H1 (cell line): Measurements from ENCODE around the gene ANXA8. TPM values are rescaled to one million over a fixed set of nuclear protein-coding genes. Genes with fewer than 3 reads are reported as not detected.

Experiments
- CTCF ChIA-PET: fragments of 300-600 bp; sonication (Branson Sonifier 250); formaldehyde crosslinking; loops from one replicate; lab custom pipeline; 2021; ENCODE audit not compliant: partially characterized antibody; lab: Charles Lee
- POLR2A ChIA-PET: fragments of 300-600 bp; sonication (Branson Sonifier 250); formaldehyde crosslinking; loops from one replicate; lab custom pipeline; 2021; ENCODE audit warnings: inconsistent platforms; ENCODE audit not compliant: partially characterized antibody; lab: Charles Lee
- DNase-seq, 2 experiments: peaks; one replicate each; pipeline versions ENCODE4 v3.0.0 to v3.0.0-alpha.2; 2010 to 2022; ENCODE audit warnings: low spot score in 2 of 2, low read depth in 1 of 2, mixed read lengths in 1 of 2
- FAIRE-seq: peaks from 2 replicates; lab custom pipeline; 2011; peaks lifted over from hg19 to GRCh38; lab: Jason Lieb, UNC
- H2AFZ ChIP-seq: 2 replicates; pipeline ENCODE4 v1.8.1; 2012; ENCODE audit warnings: low read length, inconsistent platforms
- H2AK5ac ChIP-seq: 2 replicates; pipeline ENCODE4 v1.6.1; 2013; ENCODE audit warnings: low read depth, low read length
- H2BK120ac ChIP-seq: replicated peaks from 2 replicates; pipeline ENCODE3; 2013; ENCODE audit warnings: low read depth, low read length, inconsistent platforms
- H2BK12ac ChIP-seq: 2 replicates; pipeline ENCODE4 v1.6.1; 2013; ENCODE audit warnings: low read depth, low read length
- H2BK15ac ChIP-seq: 2 replicates; pipeline ENCODE4 v1.6.1; 2013; ENCODE audit warnings: low read length
- H2BK20ac ChIP-seq: 2 replicates; pipeline ENCODE4 v1.6.1; 2013; ENCODE audit warnings: low read length
- H2BK5ac ChIP-seq: 2 replicates; pipeline ENCODE4 v1.6.1; 2013; ENCODE audit warnings: low read depth, low read length
- H3K14ac ChIP-seq: 2 replicates; pipeline ENCODE4 v1.6.1; 2013; ENCODE audit warnings: inconsistent platforms; ENCODE audit not compliant: insufficient read length
- H3K18ac ChIP-seq: 2 replicates; pipeline ENCODE4 v1.6.1; 2013; ENCODE audit warnings: low read length; ENCODE audit errors: extremely low read depth
- H3K23ac ChIP-seq: 2 replicates; pipeline ENCODE4 v1.6.1; 2013; ENCODE audit warnings: inconsistent platforms; ENCODE audit not compliant: insufficient read length
- H3K23me2 ChIP-seq: 2 replicates; pipeline ENCODE4 v1.6.1; 2013; ENCODE audit warnings: low read depth, low read length
- H3K27ac ChIP-seq: 2 replicates; pipeline ENCODE4 v1.6.1; 2011; ENCODE audit warnings: low read depth, low read length, inconsistent platforms
- H3K27me3 ChIP-seq, 4 experiments: replicated peaks in 1 of 4; 1 replicate in 1 of 4; 2 replicates in 3 of 4; pipeline versions ENCODE4 v1.6.1 to v1.8.1; 2011 to 2013; ENCODE audit warnings: low read length in 3 of 4, mild to moderate bottlenecking in 3 of 4, inconsistent platforms in 2 of 4, mixed read lengths in 2 of 4, moderate library complexity in 1 of 4; ENCODE audit not compliant: control insufficient read depth in 3 of 4, insufficient read depth in 3 of 4; ENCODE audit errors: extremely low read depth in 1 of 4
- H3K36me3 ChIP-seq, 4 experiments: 2 replicates each; pipeline versions ENCODE4 v1.6.1 to v1.8.1; 2011 to 2013; ENCODE audit warnings: mild to moderate bottlenecking in 4 of 4, low read length in 3 of 4, moderate library complexity in 2 of 4, control low read depth in 1 of 4, inconsistent platforms in 1 of 4; ENCODE audit not compliant: insufficient read depth in 4 of 4, control insufficient read depth in 2 of 4
- H3K4ac ChIP-seq: replicated peaks from 2 replicates; pipeline ENCODE3; 2013; ENCODE audit warnings: low read length, low read depth, mixed read lengths, inconsistent platforms; ENCODE audit not compliant: insufficient read length
- H3K4me1 ChIP-seq, 4 experiments: replicated peaks in 1 of 4; 1 replicate in 1 of 4; 2 replicates in 3 of 4; pipeline versions ENCODE4 v1.6.1 to v1.8.1; 2011 to 2013; ENCODE audit warnings: low read length in 3 of 4, inconsistent platforms in 2 of 4, mixed read lengths in 1 of 4; ENCODE audit not compliant: insufficient read depth in 4 of 4, control insufficient read depth in 3 of 4
- H3K4me2 ChIP-seq, 2 experiments: 2 replicates each; pipeline versions ENCODE4 v1.6.1 to v1.8.1; 2011 to 2013; ENCODE audit warnings: low read depth in 2 of 2, low read length in 2 of 2, control low read depth in 1 of 2, inconsistent platforms in 1 of 2, mild to moderate bottlenecking in 1 of 2; ENCODE audit not compliant: insufficient read depth in 1 of 2
- H3K4me3 ChIP-seq, 4 experiments: fragments of 200-600, 300-600 bp in 1 of 4; sonication (generic), shearing (Covaris generic), sonication (Bioruptor Twin) in 1 of 4; 2 replicates each; pipeline versions ENCODE4 v1.5.1 to v1.8.1; 2011 to 2016; ENCODE audit warnings: low read length in 4 of 4, low read depth in 3 of 4, control low read depth in 2 of 4, inconsistent platforms in 2 of 4, mild to moderate bottlenecking in 2 of 4, mixed read lengths in 1 of 4, moderate library complexity in 1 of 4; ENCODE audit not compliant: insufficient read depth in 2 of 4; ENCODE audit errors: extremely low read depth in 1 of 4
- H3K56ac ChIP-seq: replicated peaks from 2 replicates; pipeline ENCODE3; 2013; ENCODE audit warnings: low read depth, mild to moderate bottlenecking, mixed read lengths, low read length, inconsistent platforms; ENCODE audit not compliant: insufficient read length
- H3K79me1 ChIP-seq: 2 replicates; pipeline ENCODE4 v1.6.1; 2013; ENCODE audit warnings: low read depth, low read length, control low read depth
- H3K79me2 ChIP-seq, 2 experiments: 2 replicates each; pipeline versions ENCODE4 v1.6.1 to v1.8.1; 2012 to 2013; ENCODE audit warnings: low read length in 2 of 2, mild to moderate bottlenecking in 2 of 2, inconsistent platforms in 1 of 2; ENCODE audit not compliant: insufficient read depth in 2 of 2, control insufficient read depth in 1 of 2
- H3K9ac ChIP-seq, 4 experiments: replicated peaks in 1 of 4; 1 replicate in 1 of 4; 2 replicates in 3 of 4; pipeline versions ENCODE4 v1.6.1 to v1.8.1; 2011 to 2013; ENCODE audit warnings: low read depth in 3 of 4, low read length in 3 of 4, control low read depth in 2 of 4, mild to moderate bottlenecking in 2 of 4, moderate library complexity in 2 of 4, inconsistent platforms in 1 of 4; ENCODE audit errors: extremely low read depth in 1 of 4
- H3K9me3 ChIP-seq, 2 experiments: 2 replicates each; pipeline versions ENCODE4 v1.6.1 to v1.8.1; 2012 to 2013; ENCODE audit warnings: mild to moderate bottlenecking in 2 of 2, moderate library complexity in 2 of 2, control low read depth in 1 of 2, inconsistent platforms in 1 of 2, low read depth in 1 of 2, low read length in 1 of 2, mixed read lengths in 1 of 2; ENCODE audit not compliant: insufficient read depth in 2 of 2
- H4K20me1 ChIP-seq, 2 experiments: replicated peaks in 1 of 2; 2 replicates each; pipeline versions ENCODE3 to v1.8.1; 2011 to 2013; ENCODE audit warnings: inconsistent platforms in 2 of 2, low read length in 2 of 2, mild to moderate bottlenecking in 1 of 2; ENCODE audit not compliant: insufficient read depth in 2 of 2, control insufficient read depth in 1 of 2
- H4K5ac ChIP-seq: 2 replicates; pipeline ENCODE4 v1.6.1; 2013; ENCODE audit warnings: low read length, low read depth, mixed read lengths, inconsistent platforms; ENCODE audit not compliant: insufficient read length
- H4K8ac ChIP-seq: 2 replicates; pipeline ENCODE4 v1.8.0; 2013; ENCODE audit warnings: mild to moderate bottlenecking, moderate library complexity, low read length, inconsistent platforms; ENCODE audit not compliant: insufficient read depth; ENCODE audit errors: extremely low read depth
- H4K91ac ChIP-seq: replicated peaks from 2 replicates; pipeline ENCODE3; 2013; ENCODE audit warnings: low read length, mixed read lengths, inconsistent platforms; ENCODE audit not compliant: insufficient read length
- ASH2L ChIP-seq: fragments of 200-600, 300-600 bp; sonication (generic); IDR thresholded peaks from one replicate; pipeline ENCODE4 v1.7.1; 2017; ENCODE audit warnings: low read length
- CEBPB ChIP-seq: IDR thresholded peaks from 2 replicates; pipeline ENCODE4 v1.6.1; 2012; ENCODE audit warnings: low read depth, low read length
- FOSL1 ChIP-seq: IDR thresholded peaks from 2 replicates; pipeline ENCODE4 v1.6.1; 2011; ENCODE audit warnings: mild to moderate bottlenecking, low read depth, low read length, moderate library complexity; ENCODE audit not compliant: insufficient read depth
- GTF2F1 ChIP-seq: IDR thresholded peaks from 2 replicates; pipeline ENCODE4 v1.6.1; 2012; ENCODE audit warnings: low read depth, low read length, improper control_type of control experiment, borderline replicate concordance
- HDAC6 ChIP-seq: IDR thresholded peaks from one replicate; pipeline ENCODE4 v1.7.1; 2012; ENCODE audit warnings: low read depth, mild to moderate bottlenecking, inconsistent platforms, low read length, moderate library complexity
- POLR2A ChIP-seq, 2 experiments: IDR thresholded peaks; 1 replicate in 1 of 2; 2 replicates in 1 of 2; pipeline ENCODE4 v1.6.1; 2011; ENCODE audit warnings: low read depth in 2 of 2, low read length in 2 of 2, mild to moderate bottlenecking in 2 of 2; ENCODE audit errors: control extremely low read depth in 1 of 2
- POU5F1 ChIP-seq: IDR thresholded peaks from 2 replicates; pipeline ENCODE4 v1.6.1; 2011; ENCODE audit warnings: low read depth, mild to moderate bottlenecking, low read length, moderate library complexity
- RFX5 ChIP-seq: IDR thresholded peaks from 2 replicates; pipeline ENCODE4 v1.6.1; 2011; ENCODE audit warnings: low read depth, low read length, improper control_type of control experiment, borderline replicate concordance
- RNF2 ChIP-seq: fragments of 200-900, 300-1000 bp; sonication (generic); IDR thresholded peaks from 2 replicates; pipeline ENCODE4 v1.7.1; 2016; ENCODE audit warnings: borderline replicate concordance, low read depth, mild to moderate bottlenecking, antibody characterized with exemption, low read length; ENCODE audit not compliant: poor library complexity, severe bottlenecking; ENCODE audit errors: missing control alignments
- SIN3A ChIP-seq, 2 experiments: IDR thresholded peaks in 1 of 2; conservative IDR thresholded peaks in 1 of 2; 2 replicates each; pipeline ENCODE4 v1.6.1; 2011 to 2012; ENCODE audit warnings: low read length in 2 of 2, improper control_type of control experiment in 1 of 2, low read depth in 1 of 2, mild to moderate bottlenecking in 1 of 2
- SIX5 ChIP-seq: IDR thresholded peaks from 2 replicates; pipeline ENCODE4 v1.6.1; 2011; ENCODE audit warnings: mild to moderate bottlenecking, low read depth, low read length
- SP4 ChIP-seq: IDR thresholded peaks from 2 replicates; pipeline ENCODE4 v1.6.1; 2012; ENCODE audit warnings: low read length, inconsistent platforms
- SRF ChIP-seq: IDR thresholded peaks from 2 replicates; pipeline ENCODE4 v1.6.1; 2011; ENCODE audit warnings: mild to moderate bottlenecking, low read depth, low read length, moderate library complexity
- TAF1 ChIP-seq: IDR thresholded peaks from 2 replicates; pipeline ENCODE4 v1.6.1; 2011; ENCODE audit warnings: mild to moderate bottlenecking, low read depth, low read length
- TAF7 ChIP-seq: optimal IDR thresholded peaks from 2 replicates; pipeline ENCODE3; 2011; ENCODE audit warnings: low read depth, mild to moderate bottlenecking, inconsistent platforms, low read length, moderate library complexity, borderline replicate concordance
- TEAD4 ChIP-seq: IDR thresholded peaks from 2 replicates; pipeline ENCODE4 v1.6.1; 2012; ENCODE audit warnings: low read depth, low read length, inconsistent platforms, mixed read lengths
- WGBS, 2 experiments: shearing (Covaris generic) in 1 of 2; methylation state at CpG; one replicate each; pipeline versions ENCODE4 v1.1.6 to v1.1.7; 2013 to 2015; ENCODE audit warnings: low lambda C conversion rate in 2 of 2, mixed read lengths in 2 of 2, inconsistent platforms in 1 of 2, low coverage in 1 of 2, missing lambda C conversion rate in 1 of 2; ENCODE audit not compliant: insufficient replicate concordance in 2 of 2, insufficient coverage in 1 of 2, insufficient read length in 1 of 2; ENCODE audit errors: extremely low coverage in 1 of 2, missing lambda C conversion rate in 1 of 2; 5-methylcytosine and 5-hydroxymethylcytosine counted together
- polyA plus RNA-seq, 7 experiments: library from polyadenylated mRNA; depleted of rRNA in 3 of 7; stranded (reverse) in 5 of 7; unstranded in 2 of 7; fragments of >200 nt in 5 of 7; fragments of 200-250 nt in 2 of 7; gene quantifications; 1 replicate in 5 of 7; 2 replicates in 1 of 7; 4 replicates in 1 of 7; pipeline versions ENCODE4 v1.2.1 to v1.2.3, GENCODE V29; 2011 to 2013; ENCODE audit warnings: missing spikeins in 2 of 7, mixed read lengths in 2 of 7
- total RNA-seq: library from RNA; stranded (reverse); fragmentation: NEBNext Ultra II Directional; extraction: Animal tissue kit (Norgen Biotek cat#: 25700); gene quantifications from 2 replicates; pipeline ENCODE4 v1.2.1, GENCODE V29; 2021

Gene ANXA8
- total and polyA plus RNA-seq, 2 of the 8 experiments (the other 6 are each of a cell fraction or from before 2014, with no cell fraction given): 0.15 TPM; not detected in 1

- H3K56ac ChIP-seq: no peak overlapping the region
- no peak for TF ChIP-seq RFX5
- no peak for TF ChIP-seq CEBPB
- no peak for TF ChIP-seq POLR2A (IDR thresholded peaks at IDR 0.05; ENCODE audit: control extremely low read depth in 1 of 2, low read depth in 2 of 2, low read length in 2 of 2)
- TF ChIP-seq TAF1: no peak
- TF ChIP-seq TAF7: no peak
- TF ChIP-seq TEAD4: no peak
- no peak for TF ChIP-seq SRF
- no peak for TF ChIP-seq SP4
- no peak for TF ChIP-seq GTF2F1
- TF ChIP-seq RNF2: no peak
- TF ChIP-seq SIX5: no peak
- TF ChIP-seq FOSL1: no peak
- no peak for TF ChIP-seq HDAC6
- TF ChIP-seq POU5F1: no peak
- no peak for TF ChIP-seq ASH2L
- TF ChIP-seq SIN3A (conservative IDR thresholded peaks at IDR 0.05 in 1 of 2, IDR thresholded peaks at IDR 0.05 in 1 of 2; ENCODE audit: low read depth in 1 of 2, low read length in 2 of 2): no peak
Measured at GRCh38 chr10:47454780-47455058, 29.2 kb downstream of the ANXA8 start.

More at GRCh38 chr10:47454780-47455058, 29.2 kb downstream of the ANXA8 start:
- no peak overlapping the region for H3K23ac ChIP-seq
- H2BK20ac ChIP-seq: no peak overlapping the region
- no peak overlapping the region for H3K18ac ChIP-seq
- no peak overlapping the region for H3K4me3 ChIP-seq
- no peak overlapping the region for H2AFZ ChIP-seq
- H3K4me2 ChIP-seq: no peak overlapping the region
- H2BK15ac ChIP-seq: no peak overlapping the region
- peaks cover 0 to 7% (median 3%) of the 10 kb centered on the region in 4 experiments; a peak in 4 of 7 replicates for H3K4me1 ChIP-seq
- H3K9me3 ChIP-seq: no peaks in the 10 kb centered on the region
- no peak for FAIRE-seq
- 93% methylated on average over 3 of the region's 3 CpGs; no CpG with 5 or more reads in 1 of the 2 experiments for WGBS, 2 experiments
- no peak overlapping the region for H3K27ac ChIP-seq
- H4K91ac ChIP-seq: no peak overlapping the region
- no peak overlapping the region for H2BK120ac ChIP-seq
- ChIA-PET POLR2A (no interaction called here), CTCF (interaction anchor here (1.0 to 1.7 kb wide), 3 partner anchors 14 to 93 kb away, joined by 3 to 6 read pairs (median 3); no protein-coding TSS in a partner anchor)
- no peak overlapping the region for H3K9ac ChIP-seq
- H4K20me1 ChIP-seq: no peaks in the 10 kb centered on the region
- DNase-seq: no peak
- no peaks in the 10 kb centered on the region for H3K36me3 ChIP-seq
- H3K79me1 ChIP-seq: no peaks in the 10 kb centered on the region
- H4K5ac ChIP-seq: no peak overlapping the region
- no peak overlapping the region for H3K4ac ChIP-seq
- no peak overlapping the region for H2BK5ac ChIP-seq
- no peaks in the 10 kb centered on the region for H3K27me3 ChIP-seq
- H3K79me2 ChIP-seq: no peaks in the 10 kb centered on the region
- peaks cover 2% of the 10 kb centered on the region; the same call in 1 of the 2 replicates for H3K23me2 ChIP-seq
- H3K14ac ChIP-seq: no peak overlapping the region
- H4K8ac ChIP-seq: no peak overlapping the region
- no peak overlapping the region for H2AK5ac ChIP-seq
- no peak overlapping the region for H2BK12ac ChIP-seq
